ENCODE results near the gene OR52I1.

DNA sequence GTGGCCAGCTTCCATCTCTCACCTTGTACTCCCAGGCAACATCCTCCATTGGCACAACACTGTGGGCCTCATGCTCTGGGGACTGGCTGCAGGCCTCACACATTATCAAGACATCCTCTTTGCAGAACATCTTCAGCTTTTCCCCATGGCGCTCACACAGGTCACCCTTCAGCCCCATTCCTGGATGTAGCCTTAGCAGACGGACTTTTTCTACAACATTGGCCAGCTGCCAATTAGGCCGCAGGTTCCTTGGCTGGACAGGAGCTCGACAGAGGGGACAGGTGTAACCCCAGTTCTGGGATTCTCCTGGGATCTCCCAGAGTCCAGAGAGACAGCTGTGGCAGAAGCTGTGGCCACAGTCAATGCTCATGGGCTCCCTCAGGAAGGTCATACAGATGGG lies 11.2 kb downstream of the OR52I1 start:
- TF ChIP-seq EZH2 (IDR thresholded peaks at IDR 0.05; ENCODE audit: insufficient read depth, poor library complexity, severe bottlenecking), result no peak
- TF ChIP-seq EZH2phosphoT487 (IDR thresholded peaks at IDR 0.05; ENCODE audit: insufficient read depth, low read depth), result no peak

All from GM23248 (cell line).